Measurements from ENCODE around the gene PRRG3. TPM values are rescaled to one million over a fixed set of nuclear protein-coding genes. Genes with fewer than 3 reads are reported as not detected.

PRRG3 gene
- total RNA-seq: 1.4 TPM
- long read RNA-seq: 0 reads

GRCh38 chrX:151694661-151695582 lies at the start of gene PRRG3:
Gene PRRG3, plus strand, starts transcription at chrX:151695458. Its CDS starts 3,357 bp downstream, at chrX:151698815.
- ATAC-seq (no peak), DNase-seq (no peak)
- no peak within 1 kb of the TSS for H3K27ac ChIP-seq
- H3K36me3 ChIP-seq: no peaks in the 10 kb centered on the region
- no peaks in the 10 kb centered on the region for H3K4me1 ChIP-seq
- no peaks in the 10 kb centered on the region for H3K9me3 ChIP-seq
- no peaks in the 10 kb centered on the region for H3K27me3 ChIP-seq
- TF ChIP-seq, protein P1, sequence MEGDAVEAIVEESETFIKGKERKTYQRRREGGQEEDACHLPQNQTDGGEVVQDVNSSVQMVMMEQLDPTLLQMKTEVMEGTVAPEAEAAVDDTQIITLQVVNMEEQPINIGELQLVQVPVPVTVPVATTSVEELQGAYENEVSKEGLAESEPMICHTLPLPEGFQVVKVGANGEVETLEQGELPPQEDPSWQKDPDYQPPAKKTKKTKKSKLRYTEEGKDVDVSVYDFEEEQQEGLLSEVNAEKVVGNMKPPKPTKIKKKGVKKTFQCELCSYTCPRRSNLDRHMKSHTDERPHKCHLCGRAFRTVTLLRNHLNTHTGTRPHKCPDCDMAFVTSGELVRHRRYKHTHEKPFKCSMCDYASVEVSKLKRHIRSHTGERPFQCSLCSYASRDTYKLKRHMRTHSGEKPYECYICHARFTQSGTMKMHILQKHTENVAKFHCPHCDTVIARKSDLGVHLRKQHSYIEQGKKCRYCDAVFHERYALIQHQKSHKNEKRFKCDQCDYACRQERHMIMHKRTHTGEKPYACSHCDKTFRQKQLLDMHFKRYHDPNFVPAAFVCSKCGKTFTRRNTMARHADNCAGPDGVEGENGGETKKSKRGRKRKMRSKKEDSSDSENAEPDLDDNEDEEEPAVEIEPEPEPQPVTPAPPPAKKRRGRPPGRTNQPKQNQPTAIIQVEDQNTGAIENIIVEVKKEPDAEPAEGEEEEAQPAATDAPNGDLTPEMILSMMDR (IDR thresholded peaks at IDR 0.05): no peak
- H3K4me3 ChIP-seq: no peak within 1 kb of the TSS
- intact Hi-C loops (cut with DNase I): no loop called here

GRCh38 chrX:151675121-151675746 lies 20.0 kb upstream of the PRRG3 start:
- no peaks in the 10 kb centered on the region for H3K27me3 ChIP-seq
- ATAC-seq (no peak), DNase-seq (no peak)
- intact Hi-C loops (cut with DNase I): loop anchor here (10.0 kb wide), 1 partner anchor 520 kb away; no protein-coding TSS in a partner anchor
- H3K36me3 ChIP-seq: no peaks in the 10 kb centered on the region
- no peaks in the 10 kb centered on the region for H3K9me3 ChIP-seq
- no peak overlapping the region for H3K27ac ChIP-seq
- H3K4me1 ChIP-seq: no peaks in the 10 kb centered on the region
- H3K4me3 ChIP-seq: no peak overlapping the region
- TF ChIP-seq, protein P1 (IDR thresholded peaks at IDR 0.05): no peak

DNA sequence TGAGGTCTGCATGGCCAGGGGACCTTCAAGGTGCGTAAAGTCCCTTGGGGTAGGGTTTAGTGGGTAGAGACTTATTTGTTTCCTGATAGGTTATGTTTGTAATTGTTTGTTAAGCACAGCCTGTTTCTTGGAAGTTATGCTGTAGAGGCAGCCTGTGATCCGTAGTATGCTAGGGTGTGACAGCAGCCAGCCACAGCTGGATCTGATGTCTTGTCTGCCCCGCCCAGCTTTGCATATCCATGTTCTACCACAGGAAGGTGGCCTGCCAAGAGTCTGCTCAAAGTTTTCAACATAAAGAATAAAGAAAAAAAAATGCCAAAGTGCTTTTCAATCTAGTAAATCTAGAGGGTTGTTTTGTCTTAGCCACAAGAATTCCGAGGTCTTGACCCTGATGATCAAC lies 19.1 kb upstream of the PRRG3 start:
- TF ChIP-seq, protein P1 (IDR thresholded peaks at IDR 0.05): no peak
- Histone ChIP-seq H3K27me3 (no peaks in the 10 kb centered on the region), H3K27ac (no peak overlapping the region), H3K9me3 (no peaks in the 10 kb centered on the region), H3K4me1 (no peaks in the 10 kb centered on the region), H3K36me3 (no peaks in the 10 kb centered on the region), H3K4me3 (no peak overlapping the region)
- ATAC-seq: no peak
- intact Hi-C loops (cut with DNase I): loop anchor here (10.0 kb wide), 1 partner anchor 521 kb away; no protein-coding TSS in a partner anchor
- no peak for DNase-seq

DNA sequence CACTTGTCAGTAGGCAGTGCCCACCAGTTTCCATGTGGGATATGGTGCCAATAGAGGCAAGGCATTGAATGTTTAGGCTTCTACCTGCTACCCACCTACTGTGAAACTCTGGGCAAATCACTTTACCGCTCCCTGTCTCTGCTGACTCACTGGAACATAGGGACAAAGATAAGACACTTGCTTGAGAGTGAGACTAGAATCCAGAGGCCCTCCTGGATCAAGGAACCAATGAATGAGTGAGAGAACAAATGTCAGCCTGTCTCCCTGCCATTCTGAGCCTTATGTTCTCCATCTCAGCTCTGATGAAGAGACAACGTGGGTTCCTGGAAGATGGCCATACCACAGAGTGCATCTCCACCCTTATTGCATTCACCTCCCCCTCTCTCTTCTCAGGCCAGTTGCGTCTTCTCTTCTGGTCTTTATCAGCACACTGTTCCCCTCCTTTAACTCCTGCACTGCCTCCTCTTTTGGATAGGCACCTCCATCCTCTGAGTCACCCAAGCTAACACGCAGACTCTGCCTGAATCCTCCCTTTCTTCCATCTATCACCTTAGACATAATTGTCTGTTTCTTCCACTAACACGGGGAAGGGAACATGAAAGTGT lies 15.4 kb upstream of the PRRG3 start:
- DNase-seq: no peak
- no peaks in the 10 kb centered on the region for H3K27me3 ChIP-seq
- H3K4me3 ChIP-seq: no peak overlapping the region
- no peaks in the 10 kb centered on the region for H3K9me3 ChIP-seq
- TF ChIP-seq, protein P1 (IDR thresholded peaks at IDR 0.05): no peak
- H3K36me3 ChIP-seq: no peaks in the 10 kb centered on the region
- intact Hi-C loops (cut with DNase I): loop anchor here (10.0 kb wide), 1 partner anchor 525 kb away; no protein-coding TSS in a partner anchor
- H3K27ac ChIP-seq: no peak overlapping the region
- ATAC-seq: no peak
- no peaks in the 10 kb centered on the region for H3K4me1 ChIP-seq

GRCh38 chrX:151680805-151681204 lies 14.5 kb upstream of the PRRG3 start:
- TF ChIP-seq, protein P1 (IDR thresholded peaks at IDR 0.05): peak; percentile 54
- no peaks in the 10 kb centered on the region for H3K9me3 ChIP-seq
- no peak overlapping the region for H3K27ac ChIP-seq
- no peaks in the 10 kb centered on the region for H3K4me1 ChIP-seq
- no peaks in the 10 kb centered on the region for H3K27me3 ChIP-seq
- intact Hi-C loops (cut with DNase I): no loop called here
- DNase-seq (no peak), ATAC-seq (peak; percentile 79)
- no peaks in the 10 kb centered on the region for H3K36me3 ChIP-seq
- no peak overlapping the region for H3K4me3 ChIP-seq
